Endodermal cell (in vitro differentiated cells): ENCODE measurements around the gene IL21R. TPM values are rescaled to one million over a fixed set of nuclear protein-coding genes. Genes with fewer than 3 reads are reported as not detected.

Source experiments
- DNase-seq: peaks from one replicate; pipeline ENCODE4 v3.0.0-alpha.2; 2017
- H3K27ac ChIP-seq: 2 replicates; pipeline ENCODE4 v1.5.1; 2013; ENCODE audit warnings: mild to moderate bottlenecking, low read depth, low read length, moderate library complexity
- H3K27me3 ChIP-seq: 2 replicates; pipeline ENCODE4 v1.6.1; 2013; ENCODE audit warnings: mild to moderate bottlenecking, low read length, moderate library complexity; ENCODE audit not compliant: insufficient read depth, control insufficient read depth, poor library complexity, severe bottlenecking
- H3K36me3 ChIP-seq: 2 replicates; pipeline ENCODE4 v1.7.0; 2013; ENCODE audit warnings: mild to moderate bottlenecking, low read length, moderate library complexity; ENCODE audit not compliant: control insufficient read depth, insufficient read depth
- H3K4me1 ChIP-seq: one replicate; pipeline ENCODE4 v1.7.0; 2013; ENCODE audit warnings: low read length; ENCODE audit not compliant: control insufficient read depth, insufficient read depth
- H3K4me3 ChIP-seq: 2 replicates; pipeline ENCODE4 v1.5.1; 2013; ENCODE audit warnings: mild to moderate bottlenecking, low read length, moderate library complexity
- H3K9ac ChIP-seq: 2 replicates; pipeline ENCODE4 v1.6.1; 2013; ENCODE audit warnings: mild to moderate bottlenecking, low read length, moderate library complexity; ENCODE audit not compliant: poor library complexity, severe bottlenecking; ENCODE audit errors: extremely low read depth
- H3K9me3 ChIP-seq: 2 replicates; pipeline ENCODE4 v1.6.1; 2013; ENCODE audit warnings: mild to moderate bottlenecking, low read length, moderate library complexity; ENCODE audit not compliant: control insufficient read depth
- H3K27ac Mint-ChIP-seq: 2 replicates; pipeline ENCODE4 v1.8.0; 2020; ENCODE audit warnings: mixed read lengths
- H3K27me3 Mint-ChIP-seq: 2 replicates; pipeline ENCODE4 v1.8.0; 2021; ENCODE audit warnings: mild to moderate bottlenecking, mixed read lengths; ENCODE audit not compliant: insufficient read depth
- H3K36me3 Mint-ChIP-seq: 2 replicates; pipeline ENCODE4 v1.8.0; 2020; ENCODE audit warnings: low read depth, mixed read lengths
- H3K4me1 Mint-ChIP-seq: 2 replicates; pipeline ENCODE4 v1.8.0; 2020; ENCODE audit warnings: mixed read lengths
- H3K4me3 Mint-ChIP-seq: 2 replicates; pipeline ENCODE4 v1.8.0; 2020; ENCODE audit warnings: mild to moderate bottlenecking, moderate library complexity, mixed read lengths
- H3K9me3 Mint-ChIP-seq: 2 replicates; pipeline ENCODE4 v1.8.0; 2020; ENCODE audit warnings: mild to moderate bottlenecking, mixed read lengths
- WGBS, 2 experiments: methylation state at CpG; one replicate each; pipeline versions ENCODE4 v1.1.5 to v1.1.7; 2013; ENCODE audit warnings: missing lambda C conversion rate in 2 of 2, mixed read lengths in 1 of 2; ENCODE audit not compliant: insufficient coverage in 1 of 2, insufficient read length in 1 of 2; 5-methylcytosine and 5-hydroxymethylcytosine counted together
- total RNA-seq, 2 donors: library from RNA; stranded (reverse); fragmentation: NEBNext Ultra II Directional in 1 of 2; extraction: Animal tissue kit (Norgen Biotek cat#: 25700) in 1 of 2; gene quantifications; 2 replicates in 1 of 2; 3 replicates in 1 of 2; pipeline ENCODE4 v1.2.1, GENCODE V29; 2021
- TF ChIP-seq, protein P1 (sequence below): fragments of 200-600 bp; sonication (generic); conservative IDR thresholded peaks from 2 replicates; pipeline ENCODE4 v1.5.0; 2021; ENCODE audit warnings: antibody characterized with exemption, mild to moderate bottlenecking

The IL21R gene
- total RNA-seq, 2 donors from 2014 or later, result 0.18 TPM; not detected in 1

DNA sequence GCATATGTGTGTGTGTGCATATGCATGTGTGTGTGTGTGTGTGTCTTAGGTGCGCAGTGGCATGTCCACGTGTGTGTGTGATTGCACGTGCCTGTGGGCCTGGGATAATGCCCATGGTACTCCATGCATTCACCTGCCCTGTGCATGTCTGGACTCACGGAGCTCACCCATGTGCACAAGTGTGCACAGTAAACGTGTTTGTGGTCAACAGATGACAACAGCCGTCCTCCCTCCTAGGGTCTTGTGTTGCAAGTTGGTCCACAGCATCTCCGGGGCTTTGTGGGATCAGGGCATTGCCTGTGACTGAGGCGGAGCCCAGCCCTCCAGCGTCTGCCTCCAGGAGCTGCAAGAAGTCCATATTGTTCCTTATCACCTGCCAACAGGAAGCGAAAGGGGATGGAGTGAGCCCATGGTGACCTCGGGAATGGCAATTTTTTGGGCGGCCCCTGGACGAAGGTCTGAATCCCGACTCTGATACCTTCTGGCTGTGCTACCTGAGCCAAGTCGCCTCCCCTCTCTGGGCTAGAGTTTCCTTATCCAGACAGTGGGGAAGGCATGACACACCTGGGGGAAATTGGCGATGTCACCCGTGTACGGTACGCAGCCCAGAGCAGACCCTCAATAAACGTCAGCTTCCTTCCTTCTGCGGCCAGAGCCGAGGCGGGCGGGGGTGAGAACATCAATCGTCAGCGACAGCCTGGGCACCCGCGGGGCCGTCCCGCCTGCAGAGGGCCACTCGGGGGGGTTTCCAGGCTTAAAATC lies 47.6 kb downstream of the IL21R start:
- no peak overlapping the region for H3K4me3 Mint-ChIP-seq
- Histone ChIP-seq H3K4me3 (no peak overlapping the region), H3K36me3 (no peaks in the 10 kb centered on the region), H3K27ac (no peak overlapping the region), H3K4me1 (no peaks in the 10 kb centered on the region), H3K9me3 (peaks cover 16% of the 10 kb centered on the region), H3K9ac (no peak overlapping the region), H3K27me3 (no peaks in the 10 kb centered on the region)
- peaks cover 30% of the 10 kb centered on the region for H3K9me3 Mint-ChIP-seq
- H3K27ac Mint-ChIP-seq, result no peak overlapping the region
- TF ChIP-seq, protein P1, sequence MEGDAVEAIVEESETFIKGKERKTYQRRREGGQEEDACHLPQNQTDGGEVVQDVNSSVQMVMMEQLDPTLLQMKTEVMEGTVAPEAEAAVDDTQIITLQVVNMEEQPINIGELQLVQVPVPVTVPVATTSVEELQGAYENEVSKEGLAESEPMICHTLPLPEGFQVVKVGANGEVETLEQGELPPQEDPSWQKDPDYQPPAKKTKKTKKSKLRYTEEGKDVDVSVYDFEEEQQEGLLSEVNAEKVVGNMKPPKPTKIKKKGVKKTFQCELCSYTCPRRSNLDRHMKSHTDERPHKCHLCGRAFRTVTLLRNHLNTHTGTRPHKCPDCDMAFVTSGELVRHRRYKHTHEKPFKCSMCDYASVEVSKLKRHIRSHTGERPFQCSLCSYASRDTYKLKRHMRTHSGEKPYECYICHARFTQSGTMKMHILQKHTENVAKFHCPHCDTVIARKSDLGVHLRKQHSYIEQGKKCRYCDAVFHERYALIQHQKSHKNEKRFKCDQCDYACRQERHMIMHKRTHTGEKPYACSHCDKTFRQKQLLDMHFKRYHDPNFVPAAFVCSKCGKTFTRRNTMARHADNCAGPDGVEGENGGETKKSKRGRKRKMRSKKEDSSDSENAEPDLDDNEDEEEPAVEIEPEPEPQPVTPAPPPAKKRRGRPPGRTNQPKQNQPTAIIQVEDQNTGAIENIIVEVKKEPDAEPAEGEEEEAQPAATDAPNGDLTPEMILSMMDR, result no peak
- H3K36me3 Mint-ChIP-seq, result no peaks in the 10 kb centered on the region
- no peaks in the 10 kb centered on the region for H3K27me3 Mint-ChIP-seq
- DNase-seq, result no peak
- WGBS, 2 experiments, result 88 to 91% methylated on average over 25 to 31 of the region's 31 CpGs
- H3K4me1 Mint-ChIP-seq, result no peaks in the 10 kb centered on the region

- Histone ChIP-seq H3K9me3 (peaks cover 10% of the 10 kb centered on the region), H3K27ac (no peak overlapping the region), H3K9ac (no peak overlapping the region), H3K4me1 (no peaks in the 10 kb centered on the region), H3K27me3 (no peaks in the 10 kb centered on the region), H3K36me3 (no peaks in the 10 kb centered on the region), H3K4me3 (no peak overlapping the region)
- TF ChIP-seq, protein P1, result no peak
- no peak for DNase-seq
- Mint-ChIP-seq H3K9me3 (peaks cover 24% of the 10 kb centered on the region), H3K4me3 (no peak overlapping the region), H3K27ac (no peak overlapping the region), H3K4me1 (no peaks in the 10 kb centered on the region), H3K27me3 (no peaks in the 10 kb centered on the region), H3K36me3 (no peaks in the 10 kb centered on the region)
- WGBS, 2 experiments, result 70 to 77% methylated on average over 4 to 5 of the region's 5 CpGs
Measured at GRCh38 chr16:27450196-27450549, 48.2 kb downstream of the IL21R start.

GRCh38 chr16:27452569-27453493 lies 50.9 kb downstream of the IL21R start:
- Histone ChIP-seq H3K36me3 (no peaks in the 10 kb centered on the region), H3K9me3 (no peaks in the 10 kb centered on the region), H3K27me3 (no peaks in the 10 kb centered on the region), H3K4me3 (no peak overlapping the region), H3K9ac (no peak overlapping the region), H3K4me1 (no peaks in the 10 kb centered on the region), H3K27ac (no peak overlapping the region)
- TF ChIP-seq, protein P1, result no peak
- Mint-ChIP-seq H3K27ac (no peak overlapping the region), H3K4me1 (no peaks in the 10 kb centered on the region), H3K36me3 (no peaks in the 10 kb centered on the region), H3K4me3 (no peak overlapping the region), H3K9me3 (peaks cover 3% of the 10 kb centered on the region), H3K27me3 (no peaks in the 10 kb centered on the region)
- DNase-seq, result no peak
- WGBS, 2 experiments, result 85 to 88% methylated on average over 15 to 16 of the region's 16 CpGs
